ENCODE measurements around the gene CA11. TPM values are rescaled to one million over a fixed set of nuclear protein-coding genes. Genes with fewer than 3 reads are reported as not detected.
A peak's percentile ranks its signal among the peaks of the same experiment; 100 is the strongest.

The CA11 gene
- total and polyA plus RNA-seq, 9 of the 15 experiments (the other 6 are each of a cell fraction or from before 2014, with no cell fraction given), result 2.9 to 19.9 (median 8.3) TPM

GRCh38 chr19:48614436-48615230 is 31.4 kb downstream of the CA11 start, which contains the start of gene FAM83E (continued):
- TF ChIP-seq PRDM10 (IDR thresholded peaks at IDR 0.05; ENCODE audit: partially characterized antibody) (no peak), ZNF444 (CRISPR knock-in tag; IDR thresholded peaks at IDR 0.05) (peak; percentile 64; the same call in 1 of the 2 replicates), CREB1 (IDR thresholded peaks at IDR 0.05) (no peak; the same call in 1 of the 2 replicates), CREB1 (CRISPR knock-in tag; IDR thresholded peaks at IDR 0.05) (no peak), ZBTB1 (CRISPR knock-in tag; IDR thresholded peaks at IDR 0.05; ENCODE audit: borderline replicate concordance, low read depth) (no peak), DEAF1 (CRISPR knock-in tag; IDR thresholded peaks at IDR 0.05) (no peak), ZNF592 (IDR thresholded peaks at IDR 0.05) (no peak), HDAC1 (IDR thresholded peaks at IDR 0.05) (no peak), STAT5A (IDR thresholded peaks at IDR 0.05; ENCODE audit: borderline replicate concordance, low read length) (no peak; the same call in 1 of the 2 replicates), EP400 (IDR thresholded peaks at IDR 0.05) (no peak), ARID1B (IDR thresholded peaks at IDR 0.05) (no peak), ZNF212 (CRISPR knock-in tag; IDR thresholded peaks at IDR 0.05) (no peak), FOXA3 (CRISPR knock-in tag; conservative IDR thresholded peaks at IDR 0.05 in 1 of 2, IDR thresholded peaks at IDR 0.05 in 1 of 2) (peak; percentile 59 to 83; a peak in 3 of 4 replicates), NFXL1 (CRISPR knock-in tag; IDR thresholded peaks at IDR 0.05) (0 out of 2 replicates have a peak, but pooled peaks have one; percentile 67), SIN3A (IDR thresholded peaks at IDR 0.05; ENCODE audit: borderline replicate concordance in 2 of 2, control insufficient read depth in 1 of 2, low read depth in 2 of 2, low read length in 2 of 2) (peak in 1 of 2 experiments; percentile 57; a peak in 1 of 4 replicates), MTF1 (CRISPR knock-in tag; IDR thresholded peaks at IDR 0.05; ENCODE audit: borderline replicate concordance) (no peak), TAL1 (IDR thresholded peaks at IDR 0.05) (no peak), PCBP2 (IDR thresholded peaks at IDR 0.05; ENCODE audit: low read depth, low read length, poor library complexity, severe bottlenecking) (no peak)

Data from K562 (cell line).